WTC11 (cell line): ENCODE data around the gene NOL4L. TPM values are rescaled to one million over a fixed set of nuclear protein-coding genes. Genes with fewer than 3 reads are reported as not detected.
"Not testable (repeated sequence)": the region's sequence is repeated elsewhere in the genome, so short reads cannot be mapped to it uniquely, and the experiment has no call there.

ENCODE experiments used
- ATAC-seq: fragments of 200-7000 bp; cut with Tn5 transposase; 2 replicates; pipeline ENCODE4 v1.10.0; 2021; ENCODE audit warnings: mild to moderate bottlenecking, moderate library complexity
- CTCF ChIA-PET: fragments of 300-600 bp; sonication (Branson Sonifier 250); formaldehyde crosslinking; loops from one replicate; lab custom pipeline; 2021; ENCODE audit warnings: antibody characterized with exemption; lab: Charles Lee
- POLR2A ChIA-PET: fragments of 350-600 bp; sonication (Branson Sonifier 250); formaldehyde crosslinking; loops from one replicate; lab custom pipeline; 2021; ENCODE audit warnings: antibody characterized with exemption; lab: Charles Lee
- DNase-seq: peaks from one replicate; pipeline ENCODE4 v3.0.0; 2021; ENCODE audit warnings: low spot score
- H3K27ac Mint-ChIP-seq: 2 replicates; pipeline ENCODE4 v1.8.0; 2021; ENCODE audit warnings: mixed read lengths
- H3K27me3 Mint-ChIP-seq: 2 replicates; pipeline ENCODE4 v1.8.0; 2021; ENCODE audit warnings: low read depth, mild to moderate bottlenecking, moderate library complexity, mixed read lengths
- H3K36me3 Mint-ChIP-seq: 2 replicates; pipeline ENCODE4 v1.8.0; 2021; ENCODE audit warnings: mixed read lengths
- H3K4me1 Mint-ChIP-seq: 2 replicates; pipeline ENCODE4 v1.8.0; 2022; ENCODE audit warnings: mixed read lengths
- H3K4me3 Mint-ChIP-seq: 2 replicates; pipeline ENCODE4 v1.8.0; 2021; ENCODE audit warnings: mild to moderate bottlenecking, moderate library complexity, mixed read lengths
- H3K9me3 Mint-ChIP-seq: 2 replicates; pipeline ENCODE4 v1.8.0; 2021; ENCODE audit warnings: mixed read lengths
- ARID4B ChIP-seq: sonication (generic); formaldehyde crosslinking; IDR thresholded peaks from 2 replicates; pipeline ENCODE4 v1.8.0; 2023; ENCODE audit warnings: missing genetic modification reagents, mild to moderate bottlenecking, borderline replicate concordance
- ATF1 ChIP-seq: sonication (generic); formaldehyde crosslinking; IDR thresholded peaks from 2 replicates; pipeline ENCODE4 v1.8.1; 2023; ENCODE audit warnings: mild to moderate bottlenecking, moderate library complexity, missing genetic modification reagents
- CREB1 ChIP-seq: sonication (generic); formaldehyde crosslinking; IDR thresholded peaks from 2 replicates; pipeline ENCODE4 v1.8.0; 2023; ENCODE audit warnings: mild to moderate bottlenecking, missing genetic modification reagents
- CREM ChIP-seq: sonication (generic); formaldehyde crosslinking; IDR thresholded peaks from 2 replicates; pipeline ENCODE4 v1.8.1; 2022; ENCODE audit warnings: mild to moderate bottlenecking, missing genetic modification reagents, moderate library complexity
- ETV6 ChIP-seq: sonication (generic); formaldehyde crosslinking; IDR thresholded peaks from 2 replicates; pipeline ENCODE4 v1.8.1; 2022; ENCODE audit warnings: mild to moderate bottlenecking, missing genetic modification reagents
- GABPB1 ChIP-seq: sonication (generic); formaldehyde crosslinking; IDR thresholded peaks from 2 replicates; pipeline ENCODE4 v1.8.1; 2023; ENCODE audit warnings: mild to moderate bottlenecking, missing genetic modification reagents
- GTF2I ChIP-seq: fragments of 250-450 bp; sonication (Bioruptor Pico); conservative IDR thresholded peaks from 2 replicates; pipeline ENCODE4 v1.4.0; 2021; ENCODE audit warnings: mild to moderate bottlenecking
- JUN ChIP-seq: sonication (generic); formaldehyde crosslinking; IDR thresholded peaks from 2 replicates; pipeline ENCODE4 v1.8.0; 2023; ENCODE audit warnings: mild to moderate bottlenecking, missing genetic modification reagents
- PRRX2 ChIP-seq: fragments of 250-450 bp; sonication (Bioruptor Pico); IDR thresholded peaks from 2 replicates; pipeline ENCODE4 v1.8.0; 2021; ENCODE audit warnings: mild to moderate bottlenecking
- SOX15 ChIP-seq: fragments of 250-450 bp; sonication (Bioruptor Pico); IDR thresholded peaks from 2 replicates; pipeline ENCODE4 v1.9.0; 2021; ENCODE audit warnings: mild to moderate bottlenecking
- TCF7 ChIP-seq: sonication (generic); formaldehyde crosslinking; IDR thresholded peaks from 2 replicates; pipeline ENCODE4 v1.8.0; 2022; ENCODE audit warnings: mild to moderate bottlenecking, low read depth, missing genetic modification reagents, moderate library complexity
- TEAD4 ChIP-seq: sonication (generic); formaldehyde crosslinking; IDR thresholded peaks from 2 replicates; pipeline ENCODE4 v1.8.0; 2022; ENCODE audit warnings: mild to moderate bottlenecking, missing genetic modification reagents
- TP53 ChIP-seq: sonication (generic); formaldehyde crosslinking; IDR thresholded peaks from 2 replicates; pipeline ENCODE4 v1.8.1; 2023; ENCODE audit warnings: mild to moderate bottlenecking, missing genetic modification reagents
- ZNF138 ChIP-seq: sonication (generic); formaldehyde crosslinking; conservative IDR thresholded peaks from 2 replicates; pipeline ENCODE4 v1.8.1; 2022; ENCODE audit warnings: mild to moderate bottlenecking, moderate library complexity, missing genetic modification reagents
- ZNF423 ChIP-seq: fragments of 250-450 bp; sonication (Bioruptor Pico); IDR thresholded peaks from 2 replicates; pipeline ENCODE4 v2.1.2; 2022; ENCODE audit warnings: mild to moderate bottlenecking, moderate library complexity
- total RNA-seq: library from RNA; stranded (reverse); gene quantifications from 3 replicates; pipeline ENCODE4 v1.2.3, GENCODE V29; 2021
- TF ChIP-seq, protein P1 (sequence below): sonication (generic); formaldehyde crosslinking; IDR thresholded peaks from 2 replicates; pipeline ENCODE4 v1.8.0; 2022; ENCODE audit warnings: mild to moderate bottlenecking, missing genetic modification reagents

NOL4L gene
- total RNA-seq, 1 experiment from 2014 or later = 29.0 TPM

DNA sequence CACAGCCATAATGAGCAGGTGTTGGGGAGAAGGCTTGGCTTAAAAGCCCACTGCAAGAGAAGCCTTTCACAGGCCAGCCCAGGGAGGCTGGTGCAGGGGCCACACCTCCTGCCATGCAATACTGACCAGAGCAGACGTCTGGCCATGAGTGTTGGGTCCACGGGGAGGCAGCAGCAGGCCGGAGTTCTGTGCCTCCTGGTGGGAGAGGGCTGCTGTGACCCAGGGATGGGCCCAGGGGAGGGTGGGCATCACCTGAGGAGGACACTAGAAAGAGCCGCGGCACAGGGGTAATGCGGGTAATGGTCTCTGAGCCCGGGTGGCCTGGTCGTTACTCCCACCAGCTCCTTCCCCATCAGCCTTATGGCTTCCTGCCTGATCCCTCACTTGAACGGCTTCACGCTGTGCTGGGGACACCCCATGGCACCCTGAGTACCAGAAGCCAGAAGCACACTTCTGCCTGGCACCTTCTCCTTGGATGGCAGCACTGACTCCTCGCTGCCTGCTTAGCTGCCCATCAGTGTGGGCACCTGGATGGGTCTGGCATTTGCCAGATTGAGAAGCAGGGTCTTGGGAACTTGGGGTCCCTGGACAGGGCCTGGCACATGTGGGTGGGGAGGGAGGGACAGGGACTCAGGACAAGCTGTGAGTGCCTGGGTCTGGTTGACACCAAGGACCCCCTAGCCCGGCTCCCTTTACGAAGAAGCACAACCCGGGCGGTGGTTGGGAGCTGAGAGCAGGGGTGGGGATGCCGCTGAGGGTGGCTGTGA, 118.2 kb downstream of the NOL4L start (continued):
- TF ChIP-seq ARID4B (CRISPR knock-in tag) (no peak), TCF7 (CRISPR knock-in tag) (no peak), SOX15 (no peak), GABPB1 (CRISPR knock-in tag) (no peak)
- TF ChIP-seq, all 79 proteins: peak for 0

DNA sequence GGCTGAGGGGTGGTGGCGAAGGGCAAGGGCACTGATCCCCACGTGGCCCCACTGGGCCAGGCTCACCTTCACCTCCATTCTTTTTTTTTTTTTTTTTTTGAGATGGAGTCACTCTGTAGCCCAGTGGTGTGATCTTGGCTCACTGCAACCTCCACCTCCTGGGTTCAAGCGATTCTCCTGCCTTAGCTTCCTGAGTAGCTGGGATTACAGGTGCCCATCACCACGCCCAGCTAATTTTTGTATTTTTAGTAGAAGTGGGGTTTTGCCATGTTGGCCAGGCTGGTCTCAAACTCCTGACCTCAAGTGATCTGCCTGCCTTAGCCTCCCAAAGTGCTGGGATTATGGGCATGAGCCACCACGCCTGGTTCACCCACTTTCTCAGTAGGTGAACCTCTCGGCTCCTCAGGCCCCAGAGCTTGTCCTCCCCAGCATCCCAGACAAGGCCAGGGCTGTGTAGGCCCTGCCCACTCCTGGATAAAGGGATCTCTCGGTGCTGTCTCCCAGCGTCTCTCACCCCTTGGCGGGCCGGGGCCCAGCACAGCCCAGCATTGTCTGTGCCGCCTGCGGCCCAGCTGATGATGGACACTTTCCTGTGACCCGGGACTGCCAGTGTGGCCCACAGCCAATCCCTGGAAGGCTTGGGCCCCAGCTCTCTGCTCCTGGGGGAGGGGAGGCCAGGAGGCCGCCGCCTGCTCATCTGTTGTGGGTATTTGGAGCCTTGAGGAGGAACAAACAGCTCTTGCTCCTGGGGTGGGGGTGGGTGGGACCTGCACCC, 119.0 kb downstream of the NOL4L start:
- not testable (repeated sequence) for H3K36me3 Mint-ChIP-seq, H3K4me3 Mint-ChIP-seq, H3K27me3 Mint-ChIP-seq, ATAC-seq, DNase-seq, H3K27ac Mint-ChIP-seq, H3K9me3 Mint-ChIP-seq
- H3K4me1 Mint-ChIP-seq = peaks cover 14% of the 10 kb centered on the region
- POLR2A ChIA-PET = interaction anchor here (0.9 kb wide), 1 partner anchor 7 kb away, joined by 3 read pairs; no protein-coding TSS in a partner anchor
- CTCF ChIA-PET = interaction anchor here (0.6 to 2.7 kb wide), 2 partner anchors 8 to 16 kb away, joined by 3 to 10 read pairs; no protein-coding TSS in a partner anchor

DNA sequence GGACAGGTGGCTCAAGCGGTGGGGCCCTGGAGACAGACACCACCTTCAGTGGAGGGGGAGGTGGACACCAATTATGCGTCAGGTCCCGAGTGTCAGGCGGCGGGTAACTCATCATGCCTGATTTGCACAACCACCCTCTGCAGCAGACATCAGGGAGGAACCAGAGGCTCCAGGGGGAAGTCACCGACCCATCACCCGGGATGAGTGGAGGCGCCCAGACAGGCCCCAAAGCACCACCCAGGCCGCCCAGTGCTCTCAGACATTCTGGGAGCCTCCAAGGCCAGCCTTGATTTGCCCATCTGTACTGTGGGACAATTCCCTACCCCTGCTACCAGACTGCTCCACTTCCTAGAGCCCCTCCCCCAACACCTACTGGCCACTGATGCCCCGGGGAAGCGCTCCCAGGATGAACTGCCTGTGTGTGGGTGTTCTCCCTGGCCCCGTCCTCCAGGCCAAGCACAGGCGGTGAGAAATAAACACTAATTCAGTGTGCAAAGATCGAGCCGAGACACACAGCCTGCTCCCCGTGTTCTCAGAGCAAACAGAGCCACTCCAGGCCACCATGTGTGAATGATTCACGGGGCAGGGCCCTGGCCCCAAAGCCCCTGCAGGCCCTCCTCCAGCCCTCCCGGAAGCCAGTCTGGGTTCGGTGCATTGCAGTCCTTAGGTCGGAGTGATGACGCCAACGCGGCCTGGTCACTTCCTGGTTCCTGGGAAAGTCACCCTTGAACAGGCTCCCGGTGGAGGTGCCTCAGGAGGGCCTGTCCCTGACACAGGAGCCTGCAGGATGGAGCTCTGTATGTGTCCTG, 119.8 kb downstream of the NOL4L start:
- CTCF ChIA-PET = interaction anchor here (2.7 kb wide), 1 partner anchor 7 kb away, joined by 10 read pairs; no protein-coding TSS in a partner anchor
- no peak overlapping the region for H3K4me3 Mint-ChIP-seq

DNA sequence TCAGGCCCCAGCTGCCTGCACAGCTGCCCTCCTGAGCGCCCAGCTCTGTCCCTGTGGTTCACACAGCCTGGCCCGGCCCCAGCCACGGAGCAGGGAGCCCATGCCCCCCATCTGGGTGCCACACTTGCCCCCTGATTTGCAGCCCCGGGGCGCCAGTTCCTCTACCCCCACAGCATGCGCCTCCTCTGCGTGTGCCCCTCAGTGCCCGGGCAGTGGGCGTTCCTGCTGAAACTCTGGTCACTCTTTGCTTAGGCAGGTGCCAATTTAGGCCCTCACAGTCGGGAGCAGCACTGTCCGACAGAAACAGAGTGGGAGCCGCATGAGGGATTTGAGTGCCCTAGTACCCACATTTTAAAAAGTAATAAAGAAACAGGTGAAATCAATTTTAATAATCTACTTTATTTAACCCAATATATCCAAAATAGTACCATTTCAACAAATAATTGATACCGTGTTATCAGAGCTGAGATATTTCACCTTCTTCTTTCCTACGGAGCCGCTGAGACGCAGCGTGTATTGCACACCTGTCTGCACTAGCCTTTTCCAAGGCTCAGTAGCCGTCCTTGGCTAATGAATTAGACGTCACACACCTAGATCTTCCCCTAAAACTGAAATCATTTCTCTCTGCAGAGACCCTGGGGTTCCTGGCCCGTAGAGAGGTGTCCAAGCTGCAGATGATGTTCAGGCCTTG, 120.6 kb downstream of the NOL4L start:
- ChIA-PET CTCF (no interaction called here), POLR2A (no interaction called here)
- Mint-ChIP-seq H3K27me3 (no peaks in the 10 kb centered on the region), H3K4me1 (peaks cover 7% of the 10 kb centered on the region), H3K36me3 (no peaks in the 10 kb centered on the region), H3K27ac (peak overlapping the region; percentile 84), H3K9me3 (no peaks in the 10 kb centered on the region), H3K4me3 (no peak overlapping the region)
- DNase-seq (no peak), ATAC-seq (no peak)
- TF ChIP-seq ETV6 (no peak), CREB1 (no peak), ATF1 (CRISPR knock-in tag) (no peak), TP53 (no peak), CREM (no peak), JUN (no peak), SOX15 (no peak), ZNF423 (CRISPR knock-in tag) (no peak)
- TF ChIP-seq, protein P1, sequence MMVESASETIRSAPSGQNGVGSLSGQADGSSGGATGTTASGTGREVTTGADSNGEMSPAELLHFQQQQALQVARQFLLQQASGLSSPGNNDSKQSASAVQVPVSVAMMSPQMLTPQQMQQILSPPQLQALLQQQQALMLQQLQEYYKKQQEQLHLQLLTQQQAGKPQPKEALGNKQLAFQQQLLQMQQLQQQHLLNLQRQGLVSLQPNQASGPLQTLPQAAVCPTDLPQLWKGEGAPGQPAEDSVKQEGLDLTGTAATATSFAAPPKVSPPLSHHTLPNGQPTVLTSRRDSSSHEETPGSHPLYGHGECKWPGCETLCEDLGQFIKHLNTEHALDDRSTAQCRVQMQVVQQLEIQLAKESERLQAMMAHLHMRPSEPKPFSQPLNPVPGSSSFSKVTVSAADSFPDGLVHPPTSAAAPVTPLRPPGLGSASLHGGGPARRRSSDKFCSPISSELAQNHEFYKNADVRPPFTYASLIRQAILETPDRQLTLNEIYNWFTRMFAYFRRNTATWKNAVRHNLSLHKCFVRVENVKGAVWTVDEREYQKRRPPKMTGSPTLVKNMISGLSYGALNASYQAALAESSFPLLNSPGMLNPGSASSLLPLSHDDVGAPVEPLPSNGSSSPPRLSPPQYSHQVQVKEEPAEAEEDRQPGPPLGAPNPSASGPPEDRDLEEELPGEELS (CRISPR knock-in tag) = no peak

More for the DNA sequence above, 119.8 kb downstream of the NOL4L start:
- Mint-ChIP-seq H3K36me3 (no peaks in the 10 kb centered on the region), H3K4me1 (peaks cover 12% of the 10 kb centered on the region), H3K27me3 (no peaks in the 10 kb centered on the region), H3K9me3 (no peaks in the 10 kb centered on the region), H3K27ac (peak overlapping the region; percentile 84)
- DNase-seq (no peak), ATAC-seq (no peak)
- no peak for TF ChIP-seq ZNF138 (CRISPR knock-in tag)
- no peak for TF ChIP-seq PRRX2
- TF ChIP-seq GABPB1 (CRISPR knock-in tag) = peak; percentile 79
- TF ChIP-seq GTF2I (CRISPR knock-in tag) = no peak
- TF ChIP-seq TEAD4 (CRISPR knock-in tag) = no peak
- POLR2A ChIA-PET = no interaction called here
